DMS 273 (cell line): Measurements from ENCODE around the gene NEDD8.

ENCODE experiments used
- DNase-seq: peaks from one replicate; lab custom pipeline; 2025; ENCODE audit not compliant: unreplicated experiment; lab: John Stamatoyannopoulos, UW

Gene NEDD8

DNA sequence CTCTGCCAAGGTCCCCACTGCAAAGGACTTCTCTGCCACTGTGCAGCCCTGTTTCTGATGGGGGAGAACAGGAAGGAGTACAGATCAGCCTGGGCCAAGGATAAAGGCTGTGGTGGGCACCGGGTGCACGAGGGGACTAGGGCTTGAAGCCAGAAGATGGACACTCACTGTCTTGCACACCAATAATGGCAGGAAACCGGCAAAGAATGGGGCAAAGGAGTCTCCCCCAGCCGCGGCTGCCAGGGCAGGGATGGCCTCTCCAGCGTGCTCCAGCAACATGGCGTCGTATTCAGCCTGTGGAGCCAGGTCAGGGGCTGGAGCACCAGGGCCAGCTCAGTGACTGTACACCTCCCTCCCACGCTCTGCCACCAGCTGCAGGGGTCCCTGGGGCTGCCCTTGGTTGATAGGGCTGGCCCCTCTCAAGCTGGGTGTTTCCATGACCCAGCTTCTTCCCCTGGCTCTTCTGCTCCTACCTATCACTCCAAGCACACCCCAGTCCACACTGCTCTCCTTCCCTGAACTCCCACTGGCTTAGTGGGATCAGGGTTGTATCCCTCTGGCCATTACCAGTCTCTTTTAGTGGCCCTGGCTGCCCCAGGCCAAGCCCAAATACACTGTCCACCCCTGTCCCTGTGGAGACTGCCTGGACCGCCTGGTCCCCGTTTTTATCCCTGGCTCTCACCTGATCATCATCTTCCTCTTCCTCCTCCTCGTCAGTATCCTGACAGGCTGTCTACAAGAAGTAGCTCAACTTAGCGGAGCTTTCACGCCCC, 49.9 kb downstream of the NEDD8 start:
- DNase-seq: no peak

DNA sequence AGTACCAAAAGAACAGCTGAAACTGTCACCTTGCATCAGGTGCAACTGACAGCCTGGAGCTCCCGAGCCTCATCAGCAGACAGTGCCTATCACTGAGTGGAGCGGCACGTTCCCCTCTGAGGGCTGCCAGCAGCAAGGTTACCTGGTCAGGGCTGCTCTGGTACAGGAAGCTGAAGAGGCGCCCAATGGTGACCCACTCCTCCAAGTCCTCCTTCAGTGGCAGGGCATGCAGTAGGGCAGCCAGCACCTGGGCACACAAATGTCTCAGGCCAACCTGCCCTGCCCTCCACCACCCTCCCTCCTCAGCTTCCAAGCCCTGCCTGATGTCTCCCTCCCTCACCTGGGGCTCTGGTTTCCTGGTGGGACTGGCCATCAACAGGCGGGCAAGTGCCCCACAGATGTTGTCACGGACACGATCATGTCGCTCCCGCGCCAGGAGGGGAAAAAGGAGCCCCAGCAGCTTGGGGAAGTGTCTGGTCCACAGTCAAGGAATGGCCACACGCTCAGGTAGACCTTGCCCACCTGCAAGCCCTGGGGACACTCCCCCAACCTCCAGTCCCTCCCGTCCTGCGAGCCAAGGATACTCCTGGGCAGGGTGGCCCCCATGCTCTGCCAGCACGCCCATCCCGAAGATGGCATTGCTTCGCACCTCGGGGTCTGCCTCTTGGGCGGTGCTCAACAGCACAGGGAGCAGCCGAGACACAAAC, 50.6 kb downstream of the NEDD8 start:
- DNase-seq: no peak

DNA sequence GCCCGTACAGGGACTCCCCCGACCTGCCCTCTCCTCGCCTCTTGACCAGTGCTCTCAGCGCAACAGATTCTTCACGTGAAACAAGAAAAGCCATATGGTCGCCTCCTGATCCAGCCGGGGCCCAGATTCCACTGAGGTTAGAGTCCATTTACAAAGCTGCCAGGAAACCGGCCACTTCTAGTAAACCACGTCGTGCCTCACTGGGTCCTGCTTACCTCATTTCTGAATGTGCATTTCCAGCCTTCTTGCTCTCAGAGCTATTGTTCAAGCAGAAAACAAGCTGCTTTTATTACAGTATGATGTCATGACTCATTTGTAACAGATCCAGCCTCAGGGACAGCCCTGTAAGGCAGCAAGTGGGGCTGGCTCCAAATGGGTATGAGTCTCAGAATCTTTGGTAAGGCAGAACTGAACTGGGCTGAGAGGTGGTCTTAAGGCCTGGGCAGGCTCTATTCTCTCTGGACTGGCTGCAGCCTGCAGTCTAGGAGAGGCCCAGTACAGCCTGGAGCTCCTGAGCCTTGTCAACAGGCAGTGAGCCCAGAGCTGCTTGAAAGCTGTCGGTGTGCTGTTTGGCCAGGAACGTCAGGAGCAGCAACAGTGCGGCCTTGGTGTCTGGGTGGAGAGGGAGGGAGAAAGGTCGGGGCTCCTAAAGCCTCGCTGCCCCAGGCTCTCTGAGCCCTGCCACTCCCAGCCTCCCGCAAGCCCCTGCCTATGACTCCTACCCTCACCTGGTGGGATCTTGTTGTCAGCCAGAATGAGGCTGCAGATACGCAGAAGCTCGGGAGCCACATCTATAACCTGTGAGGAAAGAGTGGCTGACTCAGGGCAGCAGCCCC, 52.0 kb downstream of the NEDD8 start:
- peak; percentile 58 for DNase-seq

DNA sequence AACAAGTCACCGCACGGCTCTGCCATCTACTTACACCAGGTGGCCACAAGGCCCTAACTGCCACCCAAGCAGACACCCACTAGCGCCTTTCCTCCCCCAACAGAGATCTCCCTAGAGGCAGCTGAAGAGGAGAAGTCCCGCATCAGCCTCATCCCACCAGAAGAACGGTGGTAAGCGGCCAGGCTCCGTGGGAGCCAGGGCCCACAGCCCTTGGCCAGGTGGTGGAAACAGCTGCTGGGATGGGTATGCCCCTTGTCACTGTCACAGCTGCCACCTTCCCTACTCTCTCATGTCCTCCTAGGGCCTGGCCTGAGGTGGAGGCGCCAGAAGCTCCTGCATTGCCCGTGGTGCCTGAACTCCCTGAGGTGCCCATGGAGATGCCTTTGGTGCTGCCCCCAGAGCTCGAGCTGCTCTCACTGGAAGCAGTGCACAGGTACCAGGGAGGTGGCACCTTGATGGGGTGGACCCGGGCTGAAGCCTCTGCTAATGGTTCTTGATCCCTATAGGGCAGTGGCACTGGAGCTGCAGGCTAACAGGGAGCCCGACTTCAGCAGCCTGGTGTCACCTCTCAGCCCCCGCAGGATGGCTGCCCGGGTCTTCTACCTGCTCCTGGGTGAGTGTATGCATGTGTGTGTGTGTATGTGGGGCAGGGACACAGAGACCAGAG, 52.7 kb downstream of the NEDD8 start:
- DNase-seq: peak; percentile 66

DNA sequence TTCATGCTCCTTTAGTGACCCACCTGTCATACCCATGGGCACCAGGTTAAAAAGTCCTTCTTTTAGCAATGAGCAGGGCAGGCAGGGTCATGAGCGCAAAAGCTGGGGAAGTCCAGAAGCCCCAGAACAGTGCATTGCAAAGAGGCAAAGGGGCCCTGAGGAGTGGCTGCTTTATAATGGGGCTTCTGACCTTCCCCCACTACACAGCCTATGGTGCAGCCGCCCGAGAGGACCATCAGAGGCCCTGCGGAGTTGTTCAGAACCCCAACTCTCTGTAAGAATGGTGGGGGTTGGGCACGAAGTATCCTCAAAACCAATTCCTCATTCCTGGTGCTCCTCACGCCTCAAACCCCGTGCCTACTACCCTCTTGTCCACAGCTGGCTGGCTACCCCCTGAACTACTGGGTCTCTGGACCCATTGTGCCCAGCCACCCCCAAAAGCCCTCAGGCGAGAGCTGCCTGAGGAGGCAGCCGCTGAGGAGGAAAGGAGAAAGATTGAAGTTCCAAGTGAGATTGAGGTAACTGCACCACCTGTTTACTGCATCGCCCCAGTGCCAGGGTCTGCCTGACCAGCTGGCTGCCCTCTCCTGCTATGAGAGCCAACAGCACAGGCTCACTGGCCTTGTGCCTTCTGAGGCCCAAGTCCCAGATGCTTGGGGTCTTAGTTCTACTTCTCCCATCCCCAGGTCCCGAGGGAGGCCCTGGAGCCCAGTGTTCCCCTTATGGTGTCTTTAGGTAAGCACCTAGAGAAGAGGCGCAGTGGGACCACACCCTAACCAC, 53.6 kb downstream of the NEDD8 start:
- DNase-seq: peak; percentile 66

DNA sequence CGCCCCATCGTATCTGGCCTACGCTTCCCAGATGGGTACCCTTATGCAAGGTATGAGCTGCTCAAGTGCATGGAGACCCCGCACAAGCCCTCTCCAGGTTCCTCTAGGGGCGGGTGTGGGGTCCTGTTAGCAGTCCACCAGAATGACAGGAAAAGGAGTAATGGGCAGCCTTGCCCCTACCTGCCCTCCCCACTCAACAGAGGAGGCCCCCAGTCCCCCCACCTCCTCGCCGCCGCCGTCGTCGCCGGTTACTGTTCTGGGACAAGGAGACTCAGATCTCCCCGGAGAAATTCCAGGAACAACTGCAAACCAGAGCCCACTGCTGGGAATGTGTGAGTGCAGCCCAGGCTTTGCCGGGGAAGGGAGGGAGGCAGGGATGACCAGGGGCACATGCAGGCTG, 54.3 kb downstream of the NEDD8 start:
- no peak for DNase-seq

DNA sequence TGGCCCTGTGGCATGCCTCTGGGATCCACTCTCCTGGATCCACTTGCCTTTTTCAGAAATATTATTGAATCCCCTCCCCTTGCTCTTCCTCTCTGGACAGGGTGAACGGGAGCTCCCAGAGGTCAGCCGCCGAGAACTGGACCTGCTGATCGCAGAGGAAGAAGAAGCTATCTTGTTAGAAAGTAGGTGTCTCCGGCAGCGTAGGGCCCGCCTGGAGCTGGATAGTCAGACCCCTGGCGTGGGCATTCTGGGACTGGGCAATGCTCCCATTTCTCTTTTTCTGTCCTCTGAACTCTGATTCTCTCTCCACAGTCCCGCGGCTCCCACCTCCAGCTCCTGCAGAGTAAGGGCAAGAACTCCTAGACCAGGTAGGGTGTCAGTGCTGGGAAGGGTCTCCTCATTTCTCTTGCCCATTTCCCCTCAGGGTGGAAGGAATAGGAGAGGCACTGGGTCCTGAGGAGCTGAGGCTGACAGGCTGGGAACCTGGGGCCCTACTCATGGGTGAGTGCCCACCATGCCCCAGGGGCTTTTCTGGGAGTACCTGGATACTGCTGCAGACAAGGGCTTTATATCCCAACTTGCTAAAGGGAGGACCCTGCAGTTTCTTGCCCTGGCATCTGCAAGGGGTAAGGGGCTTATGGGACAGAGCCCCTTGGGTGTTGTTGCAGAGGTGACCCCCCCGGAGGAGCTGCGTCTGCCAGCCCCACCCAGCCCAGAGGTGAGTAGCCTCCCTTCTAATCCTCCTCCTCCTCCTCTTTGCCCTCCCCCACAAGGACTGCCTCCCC, 54.9 kb downstream of the NEDD8 start:
- DNase-seq: no peak

DNA sequence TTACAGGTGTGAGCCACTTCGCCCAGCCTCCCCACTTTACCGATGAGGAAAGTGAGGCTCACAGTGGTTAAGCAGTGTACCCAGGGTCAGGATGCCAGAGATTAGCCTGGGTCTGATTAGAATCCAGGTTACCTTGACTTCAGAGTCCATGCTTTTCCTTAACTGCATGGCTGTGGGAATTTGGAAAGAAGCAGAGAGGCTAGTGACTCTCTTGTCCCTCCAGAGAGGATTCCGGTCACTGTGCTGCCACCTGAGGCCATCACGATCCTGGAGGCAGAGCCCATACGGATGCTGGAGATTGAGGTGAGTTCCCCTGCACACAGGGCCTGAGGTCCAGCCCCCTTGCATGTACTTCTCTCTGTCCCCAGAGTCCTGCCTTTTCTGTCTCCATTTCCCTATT, 55.6 kb downstream of the NEDD8 start:
- no peak for DNase-seq

DNA sequence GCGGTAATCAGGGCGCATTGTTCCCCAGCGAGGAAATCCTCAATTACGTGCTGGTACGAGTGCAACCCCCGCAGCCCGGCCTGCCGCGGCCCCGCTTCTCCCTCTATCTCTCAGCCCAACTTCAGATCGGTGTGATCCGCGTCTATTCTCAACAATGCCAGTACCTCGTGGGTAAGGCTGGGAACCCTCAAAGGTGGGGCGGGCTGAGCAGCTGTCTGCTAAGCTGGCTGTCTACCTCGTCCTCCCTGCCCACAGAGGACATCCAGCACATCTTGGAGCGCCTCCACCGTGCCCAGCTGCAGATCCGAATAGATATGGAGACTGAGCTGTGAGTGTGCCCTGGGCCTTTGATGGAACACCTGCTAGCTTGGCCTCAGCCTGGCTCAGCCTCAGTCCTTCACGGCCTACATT, 59.3 kb downstream of the NEDD8 start:
- peak; percentile 54 for DNase-seq

DNA sequence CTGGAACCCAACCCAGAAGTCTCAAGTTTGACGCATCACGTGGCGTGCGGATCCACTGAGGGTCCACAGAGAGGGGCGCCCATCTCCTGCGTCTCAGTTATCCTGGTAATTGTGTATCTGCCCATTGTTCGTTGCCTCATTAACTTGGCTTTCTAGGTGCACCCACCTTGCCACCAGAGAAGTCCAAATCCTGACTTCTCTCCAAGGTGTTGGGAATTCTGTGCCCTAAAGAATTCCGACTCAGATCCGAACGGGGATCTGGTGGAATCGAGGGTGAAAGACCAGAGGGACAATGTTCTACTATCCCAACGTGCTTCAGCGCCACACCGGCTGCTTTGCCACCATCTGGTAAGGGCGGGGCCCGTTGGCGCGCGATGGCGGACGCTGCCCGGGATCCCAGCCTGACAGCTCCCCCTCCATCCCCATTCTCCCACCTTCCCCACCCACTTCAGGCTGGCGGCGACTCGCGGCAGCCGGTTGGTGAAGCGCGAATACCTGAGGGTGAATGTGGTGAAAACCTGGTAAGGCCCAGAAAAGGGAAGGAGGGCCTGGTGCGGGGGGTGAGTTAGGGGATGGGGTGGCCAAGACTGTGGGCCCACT, 59.8 kb downstream of the NEDD8 start:
- peak; percentile 75 for DNase-seq

DNA sequence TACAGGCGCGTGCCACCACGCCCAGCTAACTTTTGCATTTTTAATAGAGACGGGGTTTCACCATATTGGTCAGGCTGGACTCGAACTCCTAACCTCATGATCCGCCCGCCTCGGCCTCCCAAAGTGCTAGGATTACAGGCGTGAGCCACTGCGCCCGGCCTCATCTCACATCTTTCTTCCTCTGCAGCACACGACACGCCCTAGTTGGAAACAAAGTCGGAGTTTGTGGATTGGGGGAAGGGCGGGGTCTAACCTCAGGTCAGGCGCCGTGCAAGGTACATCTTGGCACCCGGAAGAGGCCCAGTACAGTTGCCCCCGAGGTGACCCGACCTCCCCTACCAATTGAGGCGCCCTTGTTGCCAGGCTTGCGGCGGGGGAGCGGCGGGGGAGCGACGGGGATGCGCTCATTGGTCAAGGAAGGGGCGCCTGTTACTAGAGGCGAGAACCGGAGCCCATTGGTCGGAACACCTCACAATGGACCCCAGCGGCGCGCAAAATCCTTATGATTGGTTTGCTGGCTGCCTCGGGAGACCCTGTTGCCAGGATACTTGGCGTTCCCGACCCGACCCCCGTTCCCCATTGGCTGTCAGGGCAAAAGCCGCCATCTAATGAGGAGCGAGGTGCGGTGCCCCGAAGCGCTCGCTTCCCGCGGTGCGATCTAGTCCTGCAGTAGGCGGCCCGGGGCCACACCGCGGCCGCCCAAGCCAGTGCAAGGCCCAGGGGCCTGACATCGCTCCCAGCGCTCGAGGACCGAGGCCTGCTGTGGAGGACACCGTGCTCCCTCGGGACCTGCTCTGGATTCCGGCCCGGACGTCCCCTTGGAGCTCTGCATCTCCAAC, 60.5 kb downstream of the NEDD8 start, which contains the start of gene REC8:
TSS of gene REC8 (plus strand) at position 659 of the 839 bp plus-strand sequence. CDS start 473 bp downstream, outside the sequence.
- DNase-seq: peak; percentile 99

DNA sequence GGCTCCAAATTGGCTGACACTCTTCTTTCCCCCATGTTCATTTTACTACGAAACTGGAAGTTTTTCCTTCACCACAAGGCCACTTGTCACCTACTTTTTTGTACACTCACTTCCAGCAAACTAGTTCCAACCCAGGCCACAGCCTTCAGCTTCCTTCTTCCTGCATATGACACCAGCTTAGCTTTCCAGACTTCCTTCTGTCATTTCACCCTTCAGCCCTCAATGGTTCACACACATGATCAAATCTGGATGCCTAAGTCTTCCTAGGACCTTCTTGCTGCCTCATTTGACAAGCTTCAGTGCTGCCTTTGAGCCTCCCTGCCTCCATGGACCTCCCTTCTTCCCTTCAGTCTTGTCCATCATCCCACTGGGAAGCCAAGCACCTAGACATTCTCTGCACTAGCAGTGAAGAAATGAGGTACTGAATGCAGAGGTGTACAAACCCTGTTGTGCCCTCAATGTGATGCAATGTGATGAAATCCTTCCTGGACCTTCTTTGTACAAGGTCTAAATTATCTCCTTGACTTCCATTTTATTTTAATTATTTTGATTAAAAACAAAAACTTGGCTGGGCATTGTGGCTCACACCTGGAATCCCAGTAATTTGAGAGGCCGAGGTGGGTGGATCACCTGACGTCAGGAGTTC, 64.6 kb downstream of the NEDD8 start:
- DNase-seq: no peak
